LNCAP (cell line): ENCODE data around the gene DLGAP1.

Experiments used
- CTCF ChIP-seq: fragments of 450-650 bp; IDR thresholded peaks from 2 replicates; pipeline ENCODE4 v1.5.1; 2017; ENCODE audit warnings: mild to moderate bottlenecking

Gene DLGAP1

GRCh38 chr18:4119127-4119648, 335.9 kb downstream of the DLGAP1 start:
- no peak for TF ChIP-seq CTCF

- TF ChIP-seq CTCF: no peak
Observed at GRCh38 chr18:4108016-4108415, 347.1 kb downstream of the DLGAP1 start.

DNA sequence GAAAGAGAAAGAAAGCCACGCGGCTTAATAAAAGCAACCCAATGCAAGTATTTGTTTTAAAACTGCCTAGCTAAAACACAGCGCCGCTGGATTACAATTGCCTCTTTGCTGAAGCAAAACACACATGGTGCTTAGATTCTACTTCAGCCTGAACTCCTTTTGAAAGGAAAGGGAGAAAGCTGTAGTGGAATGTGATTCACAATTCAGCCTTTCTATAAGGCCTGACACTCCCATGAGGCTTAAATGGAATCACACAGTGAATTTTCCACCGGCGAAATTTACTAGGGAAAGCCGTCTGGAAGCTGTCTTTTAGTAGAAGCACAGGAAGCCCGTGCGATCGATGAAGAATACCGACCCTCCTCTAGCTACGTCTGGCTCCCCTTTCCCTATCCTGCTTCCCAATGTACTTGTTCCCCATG, 348.0 kb downstream of the DLGAP1 start:
- TF ChIP-seq CTCF: no peak

DNA sequence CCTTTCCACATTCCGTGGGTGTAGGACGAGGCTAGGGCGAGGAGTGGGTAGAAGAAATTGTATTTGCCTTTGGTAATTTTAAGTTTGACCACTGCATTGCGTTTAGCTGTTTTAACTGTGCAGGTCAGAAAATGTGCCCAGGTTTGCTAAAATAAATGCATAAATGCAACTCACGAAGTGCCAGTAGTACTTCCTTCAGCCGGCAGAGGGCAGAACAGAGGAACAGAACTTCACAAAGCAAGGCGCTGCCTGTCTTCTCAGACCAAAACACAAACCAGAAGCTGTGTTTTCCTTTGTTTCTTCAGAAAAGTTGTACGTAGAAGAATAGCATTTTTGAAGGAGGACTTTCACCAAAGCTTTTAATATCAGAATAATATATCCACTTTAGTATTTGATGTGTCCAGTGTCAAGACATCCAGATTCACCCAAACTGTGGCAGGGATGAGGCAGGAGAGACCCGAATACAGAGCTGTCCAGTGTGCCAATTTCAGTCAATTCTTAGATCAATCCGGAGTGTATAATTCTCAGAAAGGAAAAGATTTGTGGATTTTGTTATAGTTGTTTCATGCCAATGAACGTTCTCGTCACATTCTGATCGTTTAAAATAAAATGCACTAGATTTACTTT, 348.6 kb downstream of the DLGAP1 start:
- TF ChIP-seq CTCF: peak; percentile 84

DNA sequence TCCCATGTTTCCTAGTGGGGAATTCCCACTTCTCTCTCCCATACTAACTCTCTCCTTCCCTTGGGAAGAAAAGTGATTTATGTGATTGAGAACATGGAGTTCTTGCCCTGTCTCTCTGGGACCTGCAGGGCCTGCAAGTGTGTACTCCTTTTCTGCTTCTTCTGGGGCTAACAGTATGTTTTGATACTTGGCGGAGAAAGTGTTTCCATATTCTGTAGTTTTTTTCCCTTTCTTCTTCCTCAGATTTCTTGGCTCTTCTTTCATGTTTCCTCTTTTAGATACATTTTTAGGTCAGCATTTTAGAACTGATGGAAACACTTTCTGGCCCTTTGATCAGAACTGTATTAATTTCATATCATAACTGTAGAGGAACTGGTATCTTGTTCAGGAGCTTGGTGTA, 352.2 kb downstream of the DLGAP1 start:
- TF ChIP-seq CTCF: no peak

DNA sequence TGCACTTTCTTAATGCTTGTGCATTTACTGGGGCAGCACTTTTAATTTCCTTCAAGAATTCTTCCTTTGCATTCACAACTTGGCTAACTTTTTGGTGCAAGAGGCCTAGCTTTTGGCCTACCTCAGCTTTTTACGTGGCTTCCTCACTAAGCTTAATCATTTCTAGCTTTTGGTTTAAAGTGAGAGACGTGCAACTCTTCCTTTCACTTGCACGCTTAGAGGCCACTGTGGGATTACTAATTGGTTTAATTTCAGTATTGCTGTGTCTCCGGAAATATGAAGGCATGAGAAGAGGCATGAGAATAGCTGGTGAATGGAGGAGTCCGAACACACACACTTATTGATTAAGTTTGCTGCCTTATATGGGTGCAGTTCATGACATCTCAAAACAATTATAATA, 354.1 kb downstream of the DLGAP1 start:
- no peak for TF ChIP-seq CTCF

DNA sequence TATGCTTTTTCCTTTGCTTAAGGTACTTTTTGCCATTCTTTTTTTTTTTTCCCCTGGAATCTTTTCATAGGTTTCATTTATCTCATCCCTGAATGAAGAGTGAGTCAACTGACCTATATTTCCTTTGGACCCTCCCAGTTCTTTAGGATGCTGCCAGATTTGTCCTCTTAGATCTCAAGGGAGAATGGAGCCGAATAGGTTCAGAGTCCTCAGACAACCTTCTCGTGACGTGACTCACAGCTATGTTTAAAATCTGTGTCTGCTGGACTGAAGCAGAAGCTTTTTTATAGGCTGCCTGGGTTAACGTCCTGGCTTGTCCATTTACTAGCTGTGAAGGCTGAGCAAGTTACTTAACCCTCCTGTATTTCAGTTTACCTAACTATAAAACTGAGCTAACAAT, 358.6 kb downstream of the DLGAP1 start:
- TF ChIP-seq CTCF: no peak

GRCh38 chr18:4093676-4094075, 361.4 kb downstream of the DLGAP1 start:
- no peak for TF ChIP-seq CTCF
